ENCODE measurements around the gene ARX. TPM values are rescaled to one million over a fixed set of nuclear protein-coding genes. Genes with fewer than 3 reads are reported as not detected.

Gene ARX
- total RNA-seq, 1 donor from 2014 or later: not detected

DNA sequence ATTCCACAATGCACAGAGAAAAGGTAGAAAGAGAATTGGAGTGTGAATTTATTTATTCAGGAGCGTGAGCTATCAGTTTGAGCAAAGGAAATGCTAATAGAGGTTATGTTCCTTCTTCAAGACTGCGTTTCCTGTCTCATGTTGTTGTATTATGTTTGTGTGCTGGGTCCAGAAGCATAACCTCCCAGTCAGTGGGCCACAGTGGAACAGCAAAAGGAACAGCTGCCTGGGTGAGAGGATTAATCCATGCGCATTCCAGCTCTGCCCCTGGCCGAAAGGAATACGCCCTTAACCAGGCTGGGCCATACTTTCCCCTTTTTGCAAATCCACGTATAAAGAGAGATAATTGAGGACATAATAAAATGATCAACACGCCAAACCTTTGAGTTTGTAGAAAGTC, 32.4 kb upstream of the ARX start:
- TF ChIP-seq, protein P1, sequence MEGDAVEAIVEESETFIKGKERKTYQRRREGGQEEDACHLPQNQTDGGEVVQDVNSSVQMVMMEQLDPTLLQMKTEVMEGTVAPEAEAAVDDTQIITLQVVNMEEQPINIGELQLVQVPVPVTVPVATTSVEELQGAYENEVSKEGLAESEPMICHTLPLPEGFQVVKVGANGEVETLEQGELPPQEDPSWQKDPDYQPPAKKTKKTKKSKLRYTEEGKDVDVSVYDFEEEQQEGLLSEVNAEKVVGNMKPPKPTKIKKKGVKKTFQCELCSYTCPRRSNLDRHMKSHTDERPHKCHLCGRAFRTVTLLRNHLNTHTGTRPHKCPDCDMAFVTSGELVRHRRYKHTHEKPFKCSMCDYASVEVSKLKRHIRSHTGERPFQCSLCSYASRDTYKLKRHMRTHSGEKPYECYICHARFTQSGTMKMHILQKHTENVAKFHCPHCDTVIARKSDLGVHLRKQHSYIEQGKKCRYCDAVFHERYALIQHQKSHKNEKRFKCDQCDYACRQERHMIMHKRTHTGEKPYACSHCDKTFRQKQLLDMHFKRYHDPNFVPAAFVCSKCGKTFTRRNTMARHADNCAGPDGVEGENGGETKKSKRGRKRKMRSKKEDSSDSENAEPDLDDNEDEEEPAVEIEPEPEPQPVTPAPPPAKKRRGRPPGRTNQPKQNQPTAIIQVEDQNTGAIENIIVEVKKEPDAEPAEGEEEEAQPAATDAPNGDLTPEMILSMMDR (IDR thresholded peaks at IDR 0.05): no peak
- H3K27ac Mint-ChIP-seq: no peak overlapping the region
- intact Hi-C loops (cut with micrococcal nuclease): no loop called here
- DNase-seq: no peak
- no peaks in the 10 kb centered on the region for H3K27me3 Mint-ChIP-seq
- no peak for ATAC-seq (ENCODE audit: low read depth)
- H3K36me3 Mint-ChIP-seq (ENCODE audit: low read depth): no peaks in the 10 kb centered on the region
- ChIA-PET CTCF (no interaction called here), POLR2A (no interaction called here)
- H3K4me1 Mint-ChIP-seq: peaks cover 5% of the 10 kb centered on the region
- no peaks in the 10 kb centered on the region for H3K9me3 Mint-ChIP-seq
- no peak overlapping the region for H3K4me3 Mint-ChIP-seq

DNA sequence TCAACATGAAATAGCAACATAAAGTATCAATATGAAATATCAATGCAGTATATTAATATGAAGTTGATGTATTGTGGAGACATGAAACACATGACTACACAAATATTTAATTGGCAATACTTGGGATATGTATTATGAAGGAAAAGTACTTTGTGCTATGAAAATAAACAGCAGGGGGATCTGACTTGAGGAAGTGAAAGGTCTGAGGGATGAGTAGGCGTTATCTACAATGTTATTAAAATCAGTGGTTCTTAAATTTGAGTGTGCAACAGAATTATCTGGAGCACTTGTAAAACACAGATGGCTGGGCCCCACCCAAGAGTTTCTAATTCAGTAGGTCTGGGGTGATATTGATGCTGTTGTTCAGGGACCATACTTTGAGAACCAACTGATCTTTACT, 27.4 kb upstream of the ARX start:
- Mint-ChIP-seq H3K9me3 (no peaks in the 10 kb centered on the region), H3K27me3 (no peaks in the 10 kb centered on the region), H3K4me3 (no peak overlapping the region), H3K27ac (no peak overlapping the region), H3K36me3 (ENCODE audit: low read depth) (no peaks in the 10 kb centered on the region), H3K4me1 (peaks cover 8% of the 10 kb centered on the region)
- DNase-seq (no peak), ATAC-seq (ENCODE audit: low read depth) (no peak)
- intact Hi-C loops (cut with micrococcal nuclease): no loop called here
- ChIA-PET CTCF (interaction anchor here (0.6 kb wide), 1 partner anchor 39 kb away, joined by 3 read pairs; no protein-coding TSS in a partner anchor), POLR2A (no interaction called here)
- TF ChIP-seq, protein P1 (IDR thresholded peaks at IDR 0.05): no peak

DNA sequence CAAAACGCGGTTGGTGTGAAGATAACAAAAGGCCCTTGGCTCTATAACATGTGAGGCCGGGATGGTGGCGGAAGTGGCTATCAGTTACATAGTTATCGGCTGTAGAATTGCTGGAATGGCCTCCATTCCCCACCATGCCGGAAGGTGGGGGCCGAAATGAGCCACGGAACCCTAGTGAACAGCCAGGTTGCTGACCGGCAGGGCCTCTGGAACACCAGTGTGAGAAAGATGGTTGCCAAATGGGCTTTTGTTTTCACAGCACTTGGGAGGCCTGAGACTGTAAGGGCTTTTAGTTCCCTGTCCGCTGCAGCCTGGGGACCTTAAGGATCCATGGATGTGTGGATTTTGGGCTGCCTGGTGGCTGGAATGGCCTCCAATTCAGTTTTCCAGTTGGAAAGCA, 23.3 kb upstream of the ARX start:
- ChIA-PET CTCF (no interaction called here), POLR2A (no interaction called here)
- Mint-ChIP-seq H3K27me3 (no peaks in the 10 kb centered on the region), H3K4me1 (peaks cover 8% of the 10 kb centered on the region), H3K4me3 (no peak overlapping the region), H3K27ac (no peak overlapping the region), H3K9me3 (no peaks in the 10 kb centered on the region), H3K36me3 (ENCODE audit: low read depth) (no peaks in the 10 kb centered on the region)
- DNase-seq (no peak), ATAC-seq (ENCODE audit: low read depth) (no peak)
- intact Hi-C loops (cut with micrococcal nuclease): no loop called here
- TF ChIP-seq, protein P1 (IDR thresholded peaks at IDR 0.05): no peak

DNA sequence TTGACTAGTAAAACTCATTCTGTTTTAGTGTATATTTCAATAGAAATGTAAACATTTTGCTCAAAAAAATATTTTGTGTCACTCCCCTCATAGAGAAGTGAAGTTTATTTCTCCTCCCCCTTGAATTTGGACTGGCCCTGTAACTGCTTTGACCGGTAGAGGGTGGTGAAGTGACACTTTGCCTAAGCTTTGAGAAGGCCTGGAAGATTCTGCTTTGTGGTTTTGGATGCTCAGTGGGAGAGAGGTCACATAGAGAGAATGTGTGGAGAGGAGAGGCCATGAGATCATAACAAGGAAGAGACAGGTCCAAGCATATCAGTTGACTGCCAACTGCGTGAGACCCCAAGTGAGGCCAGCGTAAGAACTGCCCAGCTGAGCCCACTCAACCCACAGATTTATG, 19.1 kb upstream of the ARX start:
- Mint-ChIP-seq H3K4me1 (no peaks in the 10 kb centered on the region), H3K36me3 (ENCODE audit: low read depth) (no peaks in the 10 kb centered on the region), H3K27ac (no peak overlapping the region), H3K9me3 (no peaks in the 10 kb centered on the region), H3K27me3 (no peaks in the 10 kb centered on the region), H3K4me3 (no peak overlapping the region)
- TF ChIP-seq, protein P1 (IDR thresholded peaks at IDR 0.05): no peak
- intact Hi-C loops (cut with micrococcal nuclease): no loop called here
- ATAC-seq (ENCODE audit: low read depth): no peak
- DNase-seq: no peak
- ChIA-PET CTCF (no interaction called here), POLR2A (no interaction called here)

DNA sequence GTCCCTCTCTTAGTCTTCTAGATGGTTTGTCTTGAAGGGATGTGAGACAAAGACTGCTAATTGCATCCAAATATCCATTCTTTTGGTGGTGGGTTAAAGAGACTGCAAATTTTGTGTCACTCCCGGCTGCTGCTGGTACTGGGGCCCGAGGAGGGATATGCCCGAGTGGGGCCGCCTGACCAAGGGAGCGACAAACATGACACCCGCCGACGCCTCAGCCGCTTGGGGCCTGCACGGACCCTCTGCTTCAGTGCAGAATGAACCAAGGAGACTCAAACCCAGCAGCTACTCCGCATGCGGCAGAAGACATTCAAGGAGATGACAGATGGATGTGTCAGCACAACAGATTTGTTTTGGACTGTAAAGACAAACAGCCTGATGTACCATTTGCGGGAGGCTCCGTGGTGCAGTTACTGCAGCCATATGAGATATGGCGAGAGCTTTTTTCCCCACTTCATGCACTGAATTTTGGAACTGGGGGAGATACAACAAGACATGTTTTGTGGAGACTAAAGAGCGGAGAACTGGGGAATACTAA, 13.6 kb upstream of the ARX start:
- CTCF ChIA-PET: no interaction called here
- H3K4me1 Mint-ChIP-seq: no peaks in the 10 kb centered on the region

More for the DNA sequence above, 13.6 kb upstream of the ARX start:
- no peak overlapping the region for H3K27ac Mint-ChIP-seq
- H3K36me3 Mint-ChIP-seq (ENCODE audit: low read depth): no peaks in the 10 kb centered on the region
- no peak overlapping the region for H3K4me3 Mint-ChIP-seq
- POLR2A ChIA-PET: no interaction called here
- H3K27me3 Mint-ChIP-seq: peaks cover 9% of the 10 kb centered on the region
- intact Hi-C loops (cut with micrococcal nuclease): no loop called here
- ATAC-seq (ENCODE audit: low read depth): no peak
- no peaks in the 10 kb centered on the region for H3K9me3 Mint-ChIP-seq
- no peak for DNase-seq
- TF ChIP-seq, protein P1 (IDR thresholded peaks at IDR 0.05): no peak

Data from activated B cell treated with CpG ODN at 0.5 μM for 24 hours (primary cell).